Psoas muscle (tissue), 8 donors: ENCODE results near the gene TULP4. TPM values are rescaled to one million over a fixed set of nuclear protein-coding genes. Genes with fewer than 3 reads are reported as not detected.
"Not testable (repeated sequence)": the region's sequence is repeated elsewhere in the genome, so short reads cannot be mapped to it uniquely, and the experiment has no call there.

ENCODE experiments used
- ATAC-seq, 4 donors: fragments of 200-7000 bp; cut with Tn5 transposase; one replicate each; pipeline ENCODE4 v1.9.1; 2020; ENCODE audit warnings: moderate library complexity in 3 of 4, mild to moderate bottlenecking in 2 of 4
- DNase-seq, 2 donors: peaks; one replicate each; pipeline ENCODE4 v3.0.0-alpha.2; 2020
- H3K27ac ChIP-seq: fragments of 200-600 bp; one replicate; pipeline ENCODE4 v1.8.0; 2022
- H3K27me3 ChIP-seq, 3 donors: fragments of 200-600 bp in 1 of 3; one replicate each; pipeline versions ENCODE4 v1.6.1 to v1.8.0; 2013 to 2022; ENCODE audit warnings: low read length in 2 of 3, mild to moderate bottlenecking in 2 of 3, moderate library complexity in 1 of 3; ENCODE audit not compliant: insufficient read depth in 3 of 3
- H3K36me3 ChIP-seq, 2 donors: fragments of 200-600 bp in 1 of 2; one replicate each; pipeline versions ENCODE4 v1.6.1 to v1.8.0; 2013 to 2022; ENCODE audit warnings: low read depth in 1 of 2, mild to moderate bottlenecking in 1 of 2, moderate library complexity in 1 of 2; ENCODE audit not compliant: insufficient read depth in 1 of 2
- H3K4me1 ChIP-seq: fragments of 200-600 bp; one replicate; pipeline ENCODE4 v1.8.0; 2022
- H3K4me3 ChIP-seq: fragments of 200-600 bp; one replicate; pipeline ENCODE4 v1.8.0; 2022; ENCODE audit warnings: mild to moderate bottlenecking
- H3K9me3 ChIP-seq: fragments of 200-600 bp; one replicate; pipeline ENCODE4 v1.8.0; 2022
- CTCF ChIP-seq: fragments of 200-600 bp; IDR thresholded peaks from one replicate; pipeline ENCODE4 v1.8.0; 2022; ENCODE audit warnings: antibody characterized with exemption
- WGBS, 3 donors: extraction: QIAGEN DNeasy Blood & Tissue Kit; methylation state at CpG; one replicate each; pipeline versions ENCODE4 v1.1.6 to v1.1.7; 2013; 5-methylcytosine and 5-hydroxymethylcytosine counted together
- intact Hi-C, 2 donors: fragments of 100-400 bp; cut with DNase I; formaldehyde crosslinking; loops; one replicate each; pipeline versions ENCODE4 v1.11.0 to v1.14.2; 2022
- polyA plus RNA-seq, 3 donors: library from polyadenylated mRNA; stranded (reverse); fragments of 200-250 nt; gene quantifications; one replicate each; pipeline ENCODE4 v1.2.3, GENCODE V29; 2013
- total RNA-seq, 4 donors: library from RNA; stranded (reverse); fragmentation: NEBNext Ultra II Directional in 2 of 4; extraction: Animal tissue kit (Norgen Biotek cat#: 25700) in 2 of 4; gene quantifications; one replicate each; pipeline versions ENCODE4 v1.2.1 to v1.2.4, GENCODE V29; 2021 to 2023
- donor health status: healthy with polysubstance abuse.
- donor health status: DM: no; HTN: no; CAD: no; lungs with moderate emphysema.
- donor health status: Bipolar disorder and iron deficiency.
- donor health status: healthy.
- donor health status: DM: yes; HTN: yes; CAD: no.
- donor health status: DM: no; HTN: no; CAD: no.
- donor health status: DM: no; HTN: no; CAD: no.
- donor health status: DM: yes; HTN: yes; CAD: no.

The TULP4 gene
- total and polyA plus RNA-seq, 7 donors: 2.2 to 103 (median 63.2) TPM

- H3K27ac ChIP-seq, H3K4me1 ChIP-seq, H3K9me3 ChIP-seq, H3K27me3 ChIP-seq, H3K4me3 ChIP-seq, ATAC-seq, DNase-seq, intact Hi-C loops, H3K36me3 ChIP-seq: not testable (repeated sequence)
- WGBS, 3 donors: 77 to 83% (median 81%) methylated on average over 7 of the region's 7 CpGs
Measured at GRCh38 chr6:158302195-158302796, 10.0 kb upstream of the TULP4 start.

GRCh38 chr6:158303210-158303731, 9.0 kb upstream of the TULP4 start:
- intact Hi-C loops: no loop called here
- Histone ChIP-seq H3K36me3 (no peaks in the 10 kb centered on the region), H3K4me1 (no peaks in the 10 kb centered on the region), H3K27me3 (no peaks in the 10 kb centered on the region), H3K4me3 (no peak overlapping the region), H3K9me3 (no peaks in the 10 kb centered on the region), H3K27ac (no peak overlapping the region)
- no peak for DNase-seq
- no peak for ATAC-seq
- TF ChIP-seq CTCF: no peak
- WGBS, 3 donors: 71 to 82% (median 76%) methylated on average over 7 of the region's 7 CpGs

GRCh38 chr6:158304254-158304653, 8.0 kb upstream of the TULP4 start:
- no peaks in the 10 kb centered on the region for H3K9me3 ChIP-seq
- H3K36me3 ChIP-seq: no peaks in the 10 kb centered on the region
- H3K27ac ChIP-seq: no peak overlapping the region
- no peaks in the 10 kb centered on the region for H3K27me3 ChIP-seq
- intact Hi-C loops: no loop called here
- no peak overlapping the region for H3K4me3 ChIP-seq
- TF ChIP-seq CTCF: no peak
- DNase-seq (no peak), ATAC-seq (no peak)
- H3K4me1 ChIP-seq: no peaks in the 10 kb centered on the region

DNA sequence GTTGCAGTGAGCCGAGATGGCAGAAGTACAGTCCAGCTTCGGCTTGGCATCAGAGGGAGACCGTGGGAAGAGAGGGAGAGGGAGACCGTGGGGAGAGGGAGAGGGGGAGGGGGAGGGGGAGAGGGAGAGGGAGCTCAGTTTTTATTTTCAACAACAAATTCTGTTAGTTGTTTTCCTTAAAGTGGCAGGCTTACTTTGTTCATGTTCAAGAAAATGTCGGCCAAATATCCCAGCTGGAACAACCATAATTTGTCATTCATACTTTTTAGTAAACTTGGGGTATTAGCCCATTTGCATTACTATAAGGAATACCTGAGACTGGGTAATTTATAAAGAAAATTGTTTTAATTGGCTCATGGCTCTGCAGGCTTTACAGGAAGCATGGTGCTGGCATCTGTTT, 2.5 kb upstream of the TULP4 start:
- WGBS, 3 donors: 82 to 92% (median 92%) methylated on average over 2 to 5 of the region's 5 CpGs
- no peaks in the 10 kb centered on the region for H3K4me1 ChIP-seq
- ATAC-seq (no peak), DNase-seq (no peak)
- no peaks in the 10 kb centered on the region for H3K9me3 ChIP-seq
- H3K27ac ChIP-seq: no peak overlapping the region
- peaks cover 0 to 26% of the 10 kb centered on the region in 2 donors for H3K36me3 ChIP-seq
- TF ChIP-seq CTCF: no peak
- H3K27me3 ChIP-seq: no peaks in the 10 kb centered on the region
- H3K4me3 ChIP-seq: no peak overlapping the region
- intact Hi-C loops: no loop called here

DNA sequence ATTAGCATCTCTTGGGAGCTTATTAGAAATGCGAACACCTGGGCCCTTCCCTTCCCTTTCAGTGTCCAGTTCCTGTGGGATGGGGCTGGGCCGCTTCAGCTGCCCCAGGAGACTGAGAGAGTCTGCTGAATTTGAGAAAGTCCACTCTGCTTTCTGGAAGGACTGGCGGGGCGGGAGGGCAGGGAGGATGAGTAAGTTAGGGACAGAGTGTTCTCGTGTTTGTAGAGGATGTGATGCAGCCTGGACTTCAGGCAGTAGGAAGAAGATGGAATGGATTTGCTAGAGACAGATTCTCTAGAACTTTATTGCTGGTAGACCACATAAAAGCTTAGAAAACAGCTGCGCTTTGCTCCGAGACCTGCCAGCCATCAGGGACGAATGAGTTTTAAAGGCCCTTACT, 1.1 kb upstream of the TULP4 start:
- Histone ChIP-seq H3K27me3 (no peaks in the 10 kb centered on the region), H3K4me3 (no peak overlapping the region), H3K27ac (no peak overlapping the region), H3K4me1 (no peaks in the 10 kb centered on the region), H3K9me3 (no peaks in the 10 kb centered on the region), H3K36me3 (peaks cover 4 to 29% of the 10 kb centered on the region in 2 donors)
- WGBS, 3 donors: 48 to 69% (median 62%) methylated on average over 8 of the region's 8 CpGs
- ATAC-seq (peak in 2 of 4 donors; percentile 38 to 53), DNase-seq (no peak)
- intact Hi-C loops: no loop called here
- TF ChIP-seq CTCF: no peak
